Activated CD4-positive, alpha-beta memory T cell treated with anti-CD3 and anti-CD28 coated beads, Interleukin-2, amount 10 ng/mL, durations not matched to agents 7 days and 5 days (primary cell): ENCODE measurements around the gene MROH2A. TPM values are rescaled to one million over a fixed set of nuclear protein-coding genes. Genes with fewer than 3 reads are reported as not detected.

Experiments
- CTCF ChIA-PET: fragments of 350-600 bp; sonication (Branson Sonifier 250); formaldehyde crosslinking; loops from one replicate; lab custom pipeline; 2021; ENCODE audit warnings: antibody characterized with exemption, inconsistent platforms; lab: Charles Lee
- POLR2A ChIA-PET: fragments of 350-600 bp; sonication (Branson Sonifier 250); formaldehyde crosslinking; loops from one replicate; lab custom pipeline; 2021; ENCODE audit warnings: antibody characterized with exemption; lab: Charles Lee
- DNase-seq: peaks from one replicate; pipeline ENCODE4 v3.0.0-alpha.2; 2020
- H3K27ac Mint-ChIP-seq: one replicate; pipeline ENCODE4 v1.8.0; 2021; ENCODE audit warnings: mild to moderate bottlenecking, mixed read lengths
- H3K27me3 Mint-ChIP-seq: one replicate; pipeline ENCODE4 v1.8.0; 2021; ENCODE audit warnings: mixed read lengths
- H3K36me3 Mint-ChIP-seq: one replicate; pipeline ENCODE4 v1.8.0; 2021; ENCODE audit warnings: low read depth, mixed read lengths
- H3K4me1 Mint-ChIP-seq: one replicate; pipeline ENCODE4 v1.8.0; 2021; ENCODE audit warnings: mixed read lengths
- H3K4me3 Mint-ChIP-seq: one replicate; pipeline ENCODE4 v1.8.0; 2021; ENCODE audit warnings: mild to moderate bottlenecking, mixed read lengths
- H3K9me3 Mint-ChIP-seq: one replicate; pipeline ENCODE4 v1.8.0; 2021; ENCODE audit warnings: mixed read lengths
- total RNA-seq, 2 experiments: library from RNA; stranded (reverse); gene quantifications; one replicate each; pipeline ENCODE4 v1.2.3, GENCODE V29; 2021

Gene MROH2A
- total RNA-seq, 2 experiments from 2014 or later, result not detected

DNA sequence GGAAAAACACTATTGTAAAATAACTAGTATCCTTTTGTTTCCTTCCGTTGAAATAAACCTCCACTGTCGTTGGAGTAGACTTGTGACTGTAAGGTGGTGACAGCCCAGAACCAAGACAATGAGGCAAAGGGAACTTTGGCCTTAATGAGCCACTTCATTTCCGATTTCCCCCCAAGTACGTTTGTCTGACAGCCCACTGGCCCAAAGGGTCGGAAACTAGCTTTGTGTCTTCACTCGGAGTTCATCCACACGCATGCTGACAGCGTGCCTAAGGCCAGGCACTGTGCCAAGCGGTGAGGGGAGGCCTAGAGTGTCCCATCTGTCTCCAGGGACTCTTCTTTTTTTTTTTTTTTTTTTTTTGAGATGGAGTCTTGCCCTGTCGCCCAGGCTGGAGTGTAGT lies 55.2 kb downstream of the MROH2A start:
- DNase-seq, result no peak
- Mint-ChIP-seq H3K4me3 (no peak overlapping the region), H3K4me1 (peaks cover 13% of the 10 kb centered on the region), H3K9me3 (no peaks in the 10 kb centered on the region), H3K27ac (no peak overlapping the region), H3K27me3 (no peaks in the 10 kb centered on the region), H3K36me3 (peaks cover 60% of the 10 kb centered on the region)
- ChIA-PET CTCF (interaction anchor here (0.6 kb wide), 1 partner anchor 8 kb away, joined by 3 read pairs; no protein-coding TSS in a partner anchor), POLR2A (interaction anchor here (1.6 kb wide), 1 partner anchor 16 kb away, joined by 5 read pairs; no protein-coding TSS in a partner anchor)

DNA sequence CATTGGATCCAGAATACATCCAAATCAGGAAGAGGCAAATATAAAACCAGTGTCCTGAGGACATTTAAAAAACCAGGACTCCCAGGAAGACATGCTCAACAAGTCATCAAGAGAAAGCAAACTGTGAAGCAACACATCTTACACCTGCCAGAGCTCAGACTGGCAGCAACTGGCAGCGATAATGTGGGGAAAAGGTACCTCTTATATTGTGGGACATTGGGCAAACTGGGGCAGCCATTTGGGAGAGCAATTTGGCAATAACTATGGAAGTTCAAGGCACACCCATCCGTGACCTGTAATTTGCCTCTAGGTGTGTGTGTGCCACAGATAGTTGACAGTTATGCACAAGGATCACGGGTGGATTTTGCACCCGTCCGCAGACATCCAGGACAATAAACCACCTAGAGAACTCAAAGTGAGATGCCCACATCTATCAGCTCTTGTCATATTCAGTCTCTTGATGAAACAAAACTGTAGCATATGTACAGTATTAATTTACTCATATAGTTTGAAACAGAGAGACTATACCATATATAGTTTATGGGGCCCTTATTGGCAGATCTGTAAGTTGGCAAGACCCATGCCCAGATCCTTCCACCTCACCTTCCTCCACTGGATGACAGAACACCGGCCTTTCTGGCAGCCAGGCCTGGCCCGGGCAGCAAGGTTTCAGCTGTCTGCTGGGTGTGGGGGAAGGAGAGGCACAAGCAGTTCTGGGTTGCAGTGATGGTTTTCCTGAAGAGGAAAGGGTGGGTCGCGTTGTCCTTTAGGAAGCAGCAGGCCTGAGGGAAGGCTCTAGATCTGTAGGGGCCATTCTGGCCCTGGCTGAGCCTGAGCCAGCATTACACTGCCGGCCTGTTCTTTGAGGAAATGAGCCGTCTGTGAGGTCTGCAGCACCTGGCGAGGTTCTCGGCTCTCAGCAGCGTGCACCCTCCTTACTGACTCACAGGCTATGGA lies 57.4 kb downstream of the MROH2A start:
- Mint-ChIP-seq H3K36me3 (peaks cover 82% of the 10 kb centered on the region), H3K27ac (no peak overlapping the region), H3K27me3 (no peaks in the 10 kb centered on the region), H3K9me3 (no peaks in the 10 kb centered on the region), H3K4me1 (peaks cover 34% of the 10 kb centered on the region), H3K4me3 (no peak overlapping the region)
- CTCF ChIA-PET, result no interaction called here
- DNase-seq, result no peak
- POLR2A ChIA-PET, result interaction anchor here (1.6 kb wide), 1 partner anchor 14 kb away, joined by 5 read pairs; no protein-coding TSS in a partner anchor

DNA sequence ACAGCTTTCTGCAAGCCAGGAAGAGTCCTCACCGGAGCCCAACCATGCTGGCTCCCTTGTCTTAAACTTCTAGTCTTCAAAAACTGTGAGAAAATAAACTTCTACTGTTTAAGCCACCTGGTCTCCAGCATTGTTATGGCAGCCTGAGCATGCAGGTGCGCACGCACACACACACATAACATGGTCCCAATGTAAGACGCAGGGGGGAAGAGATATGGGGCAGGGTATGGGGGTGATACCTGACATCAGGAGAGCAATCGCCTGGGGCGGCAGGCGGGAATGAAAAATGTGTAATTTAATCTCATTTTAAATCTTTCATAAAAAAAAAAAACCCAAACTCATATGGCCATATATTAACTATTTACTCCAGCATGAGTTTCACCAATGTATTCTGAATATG lies 58.2 kb downstream of the MROH2A start:
- Mint-ChIP-seq H3K27ac (no peak overlapping the region), H3K4me3 (no peak overlapping the region), H3K27me3 (no peaks in the 10 kb centered on the region), H3K9me3 (no peaks in the 10 kb centered on the region), H3K36me3 (peaks cover 90% of the 10 kb centered on the region), H3K4me1 (peaks cover 42% of the 10 kb centered on the region)
- ChIA-PET POLR2A (no interaction called here), CTCF (no interaction called here)
- no peak for DNase-seq

DNA sequence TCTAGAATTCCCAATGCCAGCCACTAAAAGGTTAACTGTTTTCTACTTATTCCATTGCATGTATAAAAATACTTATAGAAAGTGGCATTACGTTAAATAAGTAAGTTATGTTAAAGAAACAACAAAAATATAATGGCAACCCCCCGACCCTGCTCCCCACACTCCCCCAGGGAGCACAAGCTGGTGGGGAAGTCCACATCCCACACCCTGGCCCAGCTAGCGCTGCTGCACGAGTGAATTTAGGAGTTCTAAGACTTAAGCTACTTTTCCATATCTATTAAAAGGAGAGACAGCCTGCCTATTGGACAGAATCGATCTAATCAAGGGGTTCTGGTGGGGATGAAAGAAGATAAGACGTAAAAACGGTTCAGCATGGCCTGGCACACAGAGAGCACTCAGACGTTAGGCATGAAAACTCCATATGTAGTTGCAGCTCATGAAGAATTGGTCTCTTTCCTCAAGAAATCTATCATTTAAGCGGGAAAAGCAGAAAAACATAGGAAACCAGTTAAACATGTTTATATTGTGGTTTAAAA lies 59.6 kb downstream of the MROH2A start:
- Mint-ChIP-seq H3K9me3 (no peaks in the 10 kb centered on the region), H3K4me3 (no peak overlapping the region), H3K4me1 (peaks cover 53% of the 10 kb centered on the region), H3K36me3 (peaks cover 97% of the 10 kb centered on the region), H3K27ac (no peak overlapping the region), H3K27me3 (no peaks in the 10 kb centered on the region)
- POLR2A ChIA-PET, result interaction anchor here (2.7 kb wide), 1 partner anchor 13 kb away, joined by 12 read pairs; no protein-coding TSS in a partner anchor
- CTCF ChIA-PET, result interaction anchor here (0.8 to 1.6 kb wide), 2 partner anchors 20 to 26 kb away, joined by 3 read pairs; no protein-coding TSS in a partner anchor
- DNase-seq, result peak; percentile 3

DNA sequence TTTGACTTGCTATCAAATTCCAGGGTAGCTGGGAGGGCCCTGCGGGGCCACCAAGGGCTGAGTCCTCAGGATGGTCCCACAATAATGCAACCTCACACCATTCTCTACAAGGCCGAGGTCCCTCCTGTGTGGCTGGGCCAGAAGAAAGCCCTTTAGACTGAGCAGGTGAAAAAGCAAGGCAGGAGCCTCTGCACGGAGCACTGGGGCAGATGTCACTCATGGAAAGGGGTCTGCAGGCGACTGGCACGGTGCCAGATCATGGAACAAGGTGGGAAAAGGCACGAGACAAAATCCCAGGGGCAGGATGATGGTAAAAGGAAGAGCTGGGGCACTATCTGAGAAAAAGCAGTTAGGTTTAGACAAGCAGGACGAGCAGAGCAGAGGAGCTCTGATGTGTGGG lies 60.1 kb downstream of the MROH2A start:
- Mint-ChIP-seq H3K4me3 (no peak overlapping the region), H3K4me1 (peaks cover 54% of the 10 kb centered on the region), H3K36me3 (peaks cover 97% of the 10 kb centered on the region), H3K27ac (peak overlapping the region; percentile 13), H3K27me3 (no peaks in the 10 kb centered on the region), H3K9me3 (no peaks in the 10 kb centered on the region)
- DNase-seq, result peak; percentile 15
- ChIA-PET CTCF (interaction anchor here (0.8 to 1.6 kb wide), 2 partner anchors 20 to 25 kb away, joined by 3 read pairs; no protein-coding TSS in a partner anchor), POLR2A (interaction anchor here (0.9 to 2.7 kb wide), 2 partner anchors 13 to 26 kb away, joined by 4 to 12 read pairs; no protein-coding TSS in a partner anchor)

DNA sequence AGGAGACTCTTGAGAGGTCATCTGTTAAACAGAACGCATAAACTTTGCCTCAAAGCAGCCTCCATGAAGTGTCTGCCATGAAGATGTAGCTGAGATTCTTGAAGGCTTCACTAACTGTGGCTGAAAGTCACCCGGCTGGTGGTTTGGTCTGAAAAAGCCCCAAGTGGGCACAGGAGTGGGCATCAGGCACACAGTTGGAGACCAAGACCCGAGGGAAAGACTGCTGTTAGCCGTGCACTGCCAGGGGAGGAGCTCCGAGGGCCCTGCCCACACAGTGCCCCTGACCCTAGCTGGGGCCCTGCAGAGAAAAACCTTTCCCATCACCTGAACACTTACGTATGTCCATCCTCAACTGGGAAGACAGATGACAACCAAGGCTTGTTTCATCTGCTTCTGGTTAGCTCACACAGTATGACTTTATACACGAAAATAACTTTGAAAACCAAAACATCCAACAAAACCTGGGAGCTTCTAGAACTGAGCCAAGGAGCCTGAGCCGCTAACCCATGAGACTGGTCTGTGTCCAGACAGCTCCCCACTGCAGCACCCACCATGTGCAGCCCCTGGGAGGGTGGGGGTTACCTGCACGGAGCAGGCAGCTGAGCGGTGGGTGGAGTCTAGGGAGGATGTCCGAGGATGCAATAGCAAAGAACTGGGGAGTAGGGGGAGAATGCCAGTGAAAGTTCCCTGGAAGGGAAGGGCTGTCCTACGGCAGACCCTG lies 60.8 kb downstream of the MROH2A start:
- H3K27ac Mint-ChIP-seq, result peak overlapping the region; percentile 29
- H3K36me3 Mint-ChIP-seq, result peaks cover 99% of the 10 kb centered on the region
- peak; percentile 15 for DNase-seq
- CTCF ChIA-PET, result interaction anchor here (0.8 to 1.6 kb wide), 2 partner anchors 19 to 25 kb away, joined by 3 read pairs; no protein-coding TSS in a partner anchor
- no peaks in the 10 kb centered on the region for H3K9me3 Mint-ChIP-seq
- H3K27me3 Mint-ChIP-seq, result no peaks in the 10 kb centered on the region
- H3K4me3 Mint-ChIP-seq, result no peak overlapping the region
- peaks cover 59% of the 10 kb centered on the region for H3K4me1 Mint-ChIP-seq
- POLR2A ChIA-PET, result interaction anchor here (0.8 to 2.7 kb wide), 3 partner anchors 12 to 1288 kb away, joined by 3 to 12 read pairs (median 4); partner anchors contain the start of gene EIF4E2

DNA sequence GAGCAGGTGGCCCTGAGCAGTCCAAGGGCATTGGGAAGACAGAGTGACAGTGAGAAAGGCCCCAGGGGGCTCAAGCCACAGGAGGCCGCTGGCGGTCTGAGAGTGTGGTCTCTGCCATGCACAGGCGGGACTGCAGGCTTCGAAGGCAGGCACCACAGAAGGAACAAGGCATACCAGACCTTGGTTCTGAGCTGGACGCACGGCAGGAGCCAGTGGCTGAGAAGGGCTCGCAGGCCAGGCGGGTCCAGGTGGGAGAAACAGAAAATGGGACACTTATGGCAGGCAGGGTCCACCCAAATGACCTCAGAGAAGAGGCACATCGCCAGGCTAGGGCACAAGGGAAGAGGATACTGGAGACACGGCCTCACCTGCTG lies 61.3 kb downstream of the MROH2A start:
- CTCF ChIA-PET, result interaction anchor here (1.6 kb wide), 1 partner anchor 19 kb away, joined by 3 read pairs; no protein-coding TSS in a partner anchor
- DNase-seq, result peak; percentile 11

DNA sequence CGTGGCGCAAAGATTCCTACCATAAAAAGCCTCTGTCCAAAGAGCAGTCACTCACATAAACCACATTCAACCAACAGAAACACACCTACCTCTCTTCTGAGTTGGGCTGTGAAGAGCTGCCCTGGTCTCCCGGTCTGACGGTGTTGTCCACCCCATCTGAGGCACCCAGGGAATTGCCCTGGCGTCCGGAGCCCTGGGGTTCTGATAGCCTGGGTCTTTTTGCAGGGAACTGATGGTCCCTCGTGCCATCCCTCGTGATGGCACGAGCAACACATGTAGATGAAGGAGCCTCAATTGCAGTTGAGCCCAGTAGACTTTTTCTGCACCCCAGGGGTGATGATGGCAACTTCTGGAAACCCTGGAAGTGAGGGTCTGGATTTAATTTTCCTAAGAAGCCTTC lies 62.4 kb downstream of the MROH2A start:
- Mint-ChIP-seq H3K9me3 (no peaks in the 10 kb centered on the region), H3K4me1 (peaks cover 60% of the 10 kb centered on the region), H3K4me3 (no peak overlapping the region), H3K27ac (no peak overlapping the region), H3K36me3 (peaks cover 98% of the 10 kb centered on the region), H3K27me3 (no peaks in the 10 kb centered on the region)
- peak; percentile 2 for DNase-seq
- CTCF ChIA-PET, result no interaction called here
- POLR2A ChIA-PET, result interaction anchor here (1.2 kb wide), 1 partner anchor 13 kb away, joined by 3 read pairs; no protein-coding TSS in a partner anchor

More for the DNA sequence above, 61.3 kb downstream of the MROH2A start:
- H3K4me1 Mint-ChIP-seq, result peaks cover 60% of the 10 kb centered on the region
- peak overlapping the region; percentile 29 for H3K27ac Mint-ChIP-seq
- peaks cover 99% of the 10 kb centered on the region for H3K36me3 Mint-ChIP-seq
- no peaks in the 10 kb centered on the region for H3K27me3 Mint-ChIP-seq
- POLR2A ChIA-PET, result interaction anchor here (0.8 to 2.7 kb wide), 2 partner anchors 11 to 1289 kb away, joined by 3 to 12 read pairs; partner anchors contain the start of gene EIF4E2
- no peaks in the 10 kb centered on the region for H3K9me3 Mint-ChIP-seq
- no peak overlapping the region for H3K4me3 Mint-ChIP-seq

DNA sequence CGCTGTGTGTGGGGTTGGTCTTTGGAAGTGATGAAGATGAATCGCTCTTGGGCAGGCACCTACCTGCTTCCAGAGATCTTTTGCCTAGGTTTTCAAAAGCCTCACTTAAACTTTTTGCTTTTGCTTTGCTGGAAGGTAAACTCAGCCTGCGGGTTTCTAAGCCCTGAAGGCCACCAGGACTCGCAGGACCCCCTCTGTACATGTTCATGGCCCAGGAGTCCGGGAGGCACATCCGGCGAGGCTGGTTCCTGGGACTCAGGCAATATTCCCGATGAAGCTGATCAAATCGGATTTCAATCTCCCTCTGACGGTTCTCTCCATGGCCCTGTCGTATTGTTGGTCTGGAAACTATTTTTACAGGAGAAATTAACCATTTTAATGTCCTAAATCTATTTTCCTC lies 63.1 kb downstream of the MROH2A start:
- Mint-ChIP-seq H3K27ac (no peak overlapping the region), H3K36me3 (peaks cover 98% of the 10 kb centered on the region), H3K4me1 (peaks cover 62% of the 10 kb centered on the region), H3K4me3 (no peak overlapping the region), H3K9me3 (no peaks in the 10 kb centered on the region), H3K27me3 (no peaks in the 10 kb centered on the region)
- CTCF ChIA-PET, result interaction anchor here (0.6 kb wide), 1 partner anchor 7 kb away, joined by 3 read pairs; no protein-coding TSS in a partner anchor
- POLR2A ChIA-PET, result interaction anchor here (1.8 to 2.0 kb wide), 2 partner anchors 10 to 26 kb away, joined by 5 read pairs; no protein-coding TSS in a partner anchor
- DNase-seq, result peak; percentile 13

DNA sequence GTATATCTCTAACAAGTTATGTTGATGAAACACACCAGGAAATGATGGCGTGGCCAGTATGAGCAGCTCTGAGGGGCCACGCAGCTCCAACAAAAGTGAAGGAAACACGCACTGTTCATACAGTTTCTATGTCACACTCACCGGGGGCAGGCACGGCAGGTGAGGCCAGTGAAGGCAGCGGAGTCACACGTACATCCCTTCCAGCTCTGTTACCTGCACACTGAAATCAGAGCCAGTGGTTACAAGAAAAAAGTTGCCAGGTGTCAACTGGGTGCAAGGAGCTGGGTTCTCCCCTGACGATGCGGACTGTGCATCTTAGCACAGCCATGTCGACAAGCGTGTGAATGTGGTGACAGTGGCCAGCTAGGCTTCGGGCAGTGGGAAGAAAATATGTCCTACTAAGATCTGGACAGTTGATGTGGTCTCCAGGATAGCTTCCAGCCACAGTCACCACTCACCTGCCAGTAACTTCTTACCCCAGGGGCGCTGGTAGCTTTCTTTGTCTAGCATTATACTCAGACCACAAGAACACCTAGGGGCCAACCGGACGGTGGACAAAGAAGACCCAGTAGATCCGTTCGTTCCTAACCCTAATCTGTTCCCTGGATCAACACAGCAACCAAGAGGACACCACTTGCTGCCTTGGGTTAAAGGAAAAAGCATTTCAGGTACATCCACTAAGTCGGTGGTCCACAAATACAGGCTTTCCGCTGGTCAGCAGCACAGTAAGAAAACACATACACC lies 66.1 kb downstream of the MROH2A start:
- Mint-ChIP-seq H3K27ac (no peak overlapping the region), H3K4me1 (peaks cover 65% of the 10 kb centered on the region), H3K4me3 (no peak overlapping the region), H3K36me3 (peaks cover 98% of the 10 kb centered on the region), H3K9me3 (no peaks in the 10 kb centered on the region), H3K27me3 (no peaks in the 10 kb centered on the region)
- peak; percentile 8 for DNase-seq
- CTCF ChIA-PET, result no interaction called here
- POLR2A ChIA-PET, result interaction anchor here (1.4 kb wide), 1 partner anchor 9 kb away, joined by 13 read pairs; the partner anchor contains the start of gene HJURP

DNA sequence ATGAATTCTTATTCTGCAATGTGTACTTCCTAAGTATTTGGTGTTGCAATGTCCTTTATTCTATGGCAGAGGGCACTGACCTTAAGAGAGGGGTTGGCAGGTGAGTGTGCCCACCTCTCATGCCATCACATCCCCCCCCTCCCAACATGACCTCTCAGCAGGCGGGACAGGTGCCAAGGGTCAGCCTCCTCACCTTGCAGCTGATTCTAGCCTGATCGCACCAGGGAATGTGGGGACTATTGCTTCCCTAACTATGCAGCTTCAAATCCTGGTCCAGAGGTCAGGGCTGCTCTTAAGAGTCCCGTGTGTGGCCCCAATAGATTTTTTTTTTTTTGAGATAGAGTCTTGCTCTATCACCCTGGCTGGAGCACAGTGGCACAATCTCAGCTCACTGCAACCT lies 66.7 kb downstream of the MROH2A start:
- peak; percentile 3 for DNase-seq
- POLR2A ChIA-PET, result interaction anchor here (1.4 kb wide), 1 partner anchor 9 kb away, joined by 13 read pairs; the partner anchor contains the start of gene HJURP
- no peaks in the 10 kb centered on the region for H3K9me3 Mint-ChIP-seq
- CTCF ChIA-PET, result interaction anchor here (1.6 kb wide), 1 partner anchor 13 kb away, joined by 5 read pairs; no protein-coding TSS in a partner anchor
- H3K4me3 Mint-ChIP-seq, result no peak overlapping the region
- no peak overlapping the region for H3K27ac Mint-ChIP-seq
- H3K27me3 Mint-ChIP-seq, result no peaks in the 10 kb centered on the region
- H3K36me3 Mint-ChIP-seq, result peaks cover 98% of the 10 kb centered on the region
- H3K4me1 Mint-ChIP-seq, result peaks cover 65% of the 10 kb centered on the region
